Measurements from ENCODE around the gene MYO1F.

Gene MYO1F

DNA sequence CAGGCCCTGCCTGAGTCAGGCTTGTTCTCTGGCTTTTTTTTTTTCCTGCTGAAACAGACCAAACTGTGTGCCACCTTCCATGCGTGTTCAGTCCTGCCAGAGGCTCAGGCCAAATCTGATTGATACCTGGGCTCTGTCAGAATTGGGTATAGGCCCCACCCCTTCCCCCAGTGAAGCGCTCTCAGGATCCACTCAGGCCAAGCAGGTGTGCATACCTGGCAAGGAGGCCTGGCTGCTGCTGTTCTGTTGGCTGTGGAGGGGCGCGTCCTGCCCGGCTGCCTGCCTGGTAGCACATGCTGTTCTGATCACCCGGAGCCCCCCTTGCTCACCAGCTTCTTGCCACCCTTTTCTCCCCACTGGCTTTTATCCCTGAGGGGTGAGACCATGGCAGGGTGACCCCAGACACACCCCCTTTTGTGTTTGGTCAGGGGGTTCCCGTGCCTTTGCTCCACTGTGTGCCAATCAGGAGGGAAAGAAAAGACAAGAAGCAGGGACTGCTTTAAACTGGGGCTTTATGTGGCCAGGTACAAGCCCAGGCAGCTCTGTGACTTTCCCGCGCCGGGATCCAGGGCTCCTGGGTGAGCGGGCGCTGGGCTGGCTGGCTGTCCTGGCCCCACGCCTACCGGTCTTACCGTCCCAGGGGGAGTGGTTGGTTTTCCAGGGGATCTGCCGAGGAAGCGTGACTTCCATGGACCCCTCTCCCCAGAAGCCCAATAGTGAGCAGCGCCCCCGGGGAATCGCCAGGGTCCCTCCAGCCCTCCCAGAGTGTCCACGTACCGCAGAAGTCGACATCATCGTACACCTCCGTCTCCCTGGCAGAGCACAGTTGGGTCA, 87.5 kb downstream of the MYO1F start:
- DNase-seq: no peak

DNA sequence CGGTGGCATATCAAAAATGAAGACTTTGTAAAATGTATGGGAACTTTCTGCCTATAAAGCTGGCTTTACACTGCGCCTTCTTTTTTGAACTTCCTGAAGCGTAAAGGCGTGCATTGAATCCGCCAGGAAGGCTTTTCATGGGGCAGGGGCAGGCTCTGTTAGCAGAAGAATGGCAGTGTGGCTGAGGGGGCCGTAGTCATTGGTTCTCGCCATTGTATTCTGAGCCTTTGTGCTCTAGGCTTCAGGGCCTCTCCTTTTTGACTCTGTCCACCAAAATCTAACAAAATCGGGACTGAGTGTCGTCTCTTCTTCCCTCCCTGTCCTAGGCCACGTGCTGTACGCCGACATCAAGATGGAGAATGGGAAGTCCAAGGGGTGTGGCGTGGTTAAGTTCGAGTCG, 88.9 kb downstream of the MYO1F start:
- DNase-seq: no peak

DNA sequence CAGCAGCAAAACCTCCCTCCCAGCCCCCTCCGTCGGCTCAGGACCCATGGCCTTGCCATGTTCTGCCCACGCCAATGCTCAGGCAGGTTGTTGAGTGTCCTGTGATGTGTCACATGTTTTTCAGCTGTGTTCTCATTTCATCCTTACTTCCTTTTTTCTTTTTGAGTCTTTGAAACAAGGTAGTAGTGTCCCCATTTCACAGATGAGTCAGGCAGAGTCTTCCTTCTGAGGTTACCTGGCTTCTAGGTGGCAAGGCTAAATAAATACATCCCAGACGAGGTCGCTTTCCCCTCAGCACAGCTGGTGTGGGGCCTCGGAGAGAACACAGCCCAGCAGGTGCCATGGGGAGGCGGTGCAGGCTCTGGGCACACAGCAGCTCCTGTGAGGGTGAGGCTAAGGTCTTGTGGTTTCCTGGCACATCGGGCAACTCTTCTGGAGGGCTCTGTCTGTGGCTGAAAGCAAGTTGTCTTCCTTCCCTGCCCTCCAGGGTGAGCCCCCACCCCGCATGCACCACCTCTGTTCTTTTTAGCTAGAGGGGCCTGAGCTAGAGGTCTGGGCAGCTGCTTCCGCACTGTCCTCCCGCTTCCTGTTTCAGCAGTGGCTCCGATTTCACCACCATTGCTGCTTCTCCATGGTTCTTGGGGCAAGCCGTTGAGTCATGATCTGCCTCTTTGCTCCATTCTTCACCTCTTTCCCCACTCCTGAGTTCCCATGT, 89.9 kb downstream of the MYO1F start:
- DNase-seq: peak; percentile 70

DNA sequence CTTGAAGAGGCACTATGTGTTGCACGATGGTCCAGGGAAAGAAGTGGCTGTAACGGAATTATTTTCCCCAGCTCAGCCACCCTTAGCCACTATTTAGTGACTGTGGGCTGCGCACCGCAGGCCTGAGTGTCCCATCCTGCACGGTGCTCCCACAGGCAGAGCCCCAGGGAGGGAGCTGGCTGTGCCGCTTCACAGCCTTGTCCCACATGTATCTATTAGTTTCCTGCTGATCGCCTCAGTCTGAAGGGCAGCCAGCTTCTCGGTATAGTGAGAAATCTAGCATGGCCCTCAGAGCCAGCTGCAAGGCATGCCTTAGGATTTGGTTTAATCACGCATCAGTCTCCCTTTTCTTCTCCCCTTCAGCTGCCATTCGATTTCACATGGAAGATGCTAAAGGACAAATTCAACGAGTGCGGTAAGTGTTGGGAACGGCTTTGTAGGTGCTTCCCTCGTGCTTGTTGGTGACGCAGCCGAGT, 90.5 kb downstream of the MYO1F start:
- no peak for DNase-seq

DNA sequence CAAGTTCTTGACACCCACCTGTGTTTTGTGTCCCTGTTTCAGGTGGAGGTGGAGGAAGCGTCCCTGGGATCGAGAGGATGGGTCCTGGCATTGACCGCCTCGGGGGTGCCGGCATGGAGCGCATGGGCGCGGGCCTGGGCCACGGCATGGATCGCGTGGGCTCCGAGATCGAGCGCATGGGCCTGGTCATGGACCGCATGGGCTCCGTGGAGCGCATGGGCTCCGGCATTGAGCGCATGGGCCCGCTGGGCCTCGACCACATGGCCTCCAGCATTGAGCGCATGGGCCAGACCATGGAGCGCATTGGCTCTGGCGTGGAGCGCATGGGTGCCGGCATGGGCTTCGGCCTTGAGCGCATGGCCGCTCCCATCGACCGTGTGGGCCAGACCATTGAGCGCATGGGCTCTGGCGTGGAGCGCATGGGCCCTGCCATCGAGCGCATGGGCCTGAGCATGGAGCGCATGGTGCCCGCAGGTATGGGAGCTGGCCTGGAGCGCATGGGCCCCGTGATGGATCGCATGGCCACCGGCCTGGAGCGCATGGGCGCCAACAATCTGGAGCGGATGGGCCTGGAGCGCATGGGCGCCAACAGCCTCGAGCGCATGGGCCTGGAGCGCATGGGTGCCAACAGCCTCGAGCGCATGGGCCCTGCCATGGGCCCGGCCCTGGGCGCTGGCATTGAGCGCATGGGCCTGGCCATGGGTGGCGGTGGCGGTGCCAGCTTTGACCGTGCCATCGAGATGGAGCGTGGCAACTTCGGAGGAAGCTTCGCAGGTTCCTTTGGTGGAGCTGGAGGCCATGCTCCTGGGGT, 91.5 kb downstream of the MYO1F start:
- no peak for DNase-seq

DNA sequence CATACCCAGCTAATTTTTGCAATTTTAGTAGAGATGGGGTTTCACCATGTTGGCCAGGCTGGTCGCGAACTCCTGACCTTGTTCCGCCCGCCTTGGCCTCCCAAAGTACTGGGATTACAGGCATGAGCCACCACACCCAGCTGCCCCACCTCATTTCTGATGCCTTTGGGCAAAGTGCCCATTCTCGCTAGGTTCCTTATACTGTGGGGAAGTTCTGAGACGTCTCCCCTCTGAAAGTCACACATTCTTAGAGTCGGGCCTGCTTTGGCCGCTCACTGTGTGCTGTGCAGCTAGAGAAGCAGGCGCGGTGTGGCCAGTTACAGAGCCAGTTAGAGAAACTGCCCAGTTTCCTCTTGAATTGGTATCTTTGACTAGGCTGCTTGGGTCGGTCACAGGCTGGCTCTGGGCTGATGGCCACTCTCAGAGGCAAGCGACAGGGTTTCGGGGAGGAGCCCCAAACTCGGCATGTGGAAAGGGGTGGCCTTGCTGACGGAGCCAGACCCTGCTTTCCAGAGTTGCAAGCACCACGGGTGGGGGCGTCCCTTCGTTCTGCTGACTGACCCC, 92.8 kb downstream of the MYO1F start:
- DNase-seq: peak; percentile 50

DNA sequence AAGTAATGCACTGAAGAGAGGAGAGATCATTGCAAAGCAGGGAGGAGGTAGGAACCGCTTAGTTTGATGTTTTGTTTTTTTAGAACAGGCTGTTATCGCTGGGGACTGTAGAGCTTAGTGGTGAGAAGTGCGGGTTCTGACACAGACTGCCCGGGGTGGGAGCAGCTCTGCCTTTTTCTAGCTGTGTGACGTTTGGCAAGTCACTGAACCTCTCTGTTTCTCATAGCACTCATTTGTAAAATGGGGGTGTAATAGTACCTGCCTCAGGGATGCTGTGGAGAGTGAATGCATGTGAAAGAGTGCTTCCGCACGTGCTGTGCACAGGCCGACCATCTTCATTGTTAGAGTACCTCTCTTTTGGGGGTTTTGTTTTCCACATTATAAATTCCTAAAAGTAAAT, 94.1 kb downstream of the MYO1F start:
- no peak for DNase-seq

DNA sequence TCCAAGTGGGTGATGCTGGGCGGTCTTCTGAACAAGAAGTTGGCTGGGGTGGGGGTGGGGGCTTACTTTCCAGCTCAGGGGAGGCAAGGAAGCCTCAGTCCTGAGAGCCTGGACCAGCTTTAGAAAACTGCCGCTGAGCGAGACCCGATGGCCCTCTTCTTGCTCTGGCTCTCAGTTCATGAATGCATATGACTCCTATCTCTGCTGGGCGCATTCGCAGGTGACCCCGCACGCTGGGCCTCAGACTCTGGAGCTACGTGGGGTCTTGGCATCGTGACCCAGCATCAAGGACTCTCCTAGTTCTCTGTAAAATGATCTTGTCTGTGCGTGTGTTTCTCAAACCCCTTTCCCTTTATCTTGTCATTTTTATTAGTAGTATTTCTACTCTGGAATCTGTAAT, 94.5 kb downstream of the MYO1F start:
- no peak for DNase-seq

DNA sequence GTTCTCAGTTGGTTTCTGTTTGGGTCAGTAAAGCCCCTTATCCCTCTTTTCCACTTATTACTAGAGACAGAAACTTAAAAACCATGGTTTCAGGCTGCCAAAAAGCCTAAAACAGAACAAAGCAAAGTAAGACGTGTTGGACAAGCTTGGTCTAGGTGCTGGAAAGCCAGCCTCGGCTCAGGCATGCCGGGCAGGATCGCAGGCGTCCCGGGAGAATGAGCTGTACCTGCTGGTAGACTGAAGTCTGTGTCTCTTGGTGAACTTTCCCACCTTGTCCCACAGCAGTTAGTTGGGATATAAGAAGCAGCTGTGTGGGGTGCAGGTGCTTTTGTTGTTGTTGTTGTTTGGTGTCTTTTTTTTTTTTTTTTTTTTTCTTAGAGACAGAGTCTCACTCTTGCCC, 95.6 kb downstream of the MYO1F start:
- no peak for DNase-seq

DNA sequence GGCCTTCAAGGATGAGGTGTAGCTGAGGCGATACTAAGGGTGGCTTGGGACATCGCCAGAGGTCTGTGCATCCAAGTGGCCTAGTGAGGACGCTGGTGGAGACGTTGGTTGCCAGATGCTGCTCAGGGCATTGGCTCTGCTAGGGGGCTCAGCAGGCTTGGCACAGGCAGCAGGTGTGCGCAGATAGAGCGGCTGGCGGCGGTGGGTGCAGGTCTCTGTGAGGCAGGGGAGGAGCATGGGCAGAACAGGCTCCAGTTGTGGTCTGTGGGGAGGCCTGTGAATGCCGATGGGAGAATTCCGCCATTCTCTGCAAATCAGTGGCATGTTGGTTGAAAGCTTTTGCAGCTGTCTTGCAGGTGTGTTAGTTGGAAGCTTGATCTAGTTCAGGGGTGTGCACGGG, 96.0 kb downstream of the MYO1F start:
- DNase-seq: no peak

DNA sequence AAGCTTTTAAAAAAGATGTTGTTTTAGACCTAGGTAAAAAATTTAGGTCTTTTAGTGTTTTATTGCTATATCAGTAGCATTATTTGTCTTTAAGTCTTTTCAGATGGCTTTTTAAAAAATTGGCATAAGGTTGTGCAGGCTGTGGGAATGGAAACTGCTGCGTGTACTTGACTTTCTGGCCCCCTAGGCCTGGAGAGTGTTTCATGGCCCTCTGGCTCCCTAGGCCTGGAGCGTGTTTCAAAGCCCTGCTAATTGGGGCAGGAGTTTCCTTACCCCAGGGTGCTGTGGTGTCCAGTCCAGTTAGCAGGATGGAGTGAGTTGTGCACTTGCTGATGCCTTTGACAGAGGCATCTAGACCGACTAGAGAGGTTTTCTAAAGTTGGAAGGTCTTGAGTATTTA, 98.6 kb downstream of the MYO1F start:
- DNase-seq: no peak

DNA sequence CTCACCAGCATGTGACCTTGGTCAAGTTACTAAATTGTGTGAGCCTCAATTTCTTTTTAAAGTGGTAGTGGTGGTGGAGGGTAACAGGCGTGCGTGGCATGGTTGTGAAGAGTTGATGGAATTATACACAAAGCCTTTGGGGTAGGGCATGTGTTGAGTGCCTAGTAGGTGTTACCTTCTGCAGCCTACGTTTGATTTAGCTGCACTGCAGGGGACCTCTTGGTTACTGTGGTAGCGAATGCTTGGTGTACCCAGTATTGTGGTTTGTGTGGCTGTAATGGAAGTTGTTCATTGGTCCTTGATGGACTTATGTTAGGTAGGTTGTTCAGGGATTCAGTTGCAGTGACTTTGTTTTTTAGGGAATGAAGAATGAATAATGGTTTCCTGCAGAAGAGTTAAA, 99.4 kb downstream of the MYO1F start:
- DNase-seq: no peak

DNA sequence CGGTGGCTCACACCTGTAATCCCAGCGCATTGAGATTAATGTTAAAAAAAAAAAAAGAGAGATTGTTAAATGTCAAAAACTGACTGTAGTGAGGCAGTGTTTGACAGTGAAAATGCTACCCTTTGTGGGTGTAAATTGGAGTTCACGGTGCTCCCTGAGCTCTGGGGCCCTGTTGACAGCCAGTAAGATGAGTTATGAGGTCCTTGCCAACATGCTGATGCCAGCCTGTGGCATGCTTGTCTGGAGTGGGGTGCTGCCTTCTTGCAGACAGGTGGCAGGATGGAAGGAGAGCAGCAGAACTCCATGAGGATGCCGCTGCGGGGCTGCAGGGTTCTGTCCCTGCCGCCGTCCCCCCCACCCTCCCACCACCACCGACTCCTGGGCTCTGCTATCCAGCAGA, 100.7 kb downstream of the MYO1F start:
- no peak for DNase-seq

DNA sequence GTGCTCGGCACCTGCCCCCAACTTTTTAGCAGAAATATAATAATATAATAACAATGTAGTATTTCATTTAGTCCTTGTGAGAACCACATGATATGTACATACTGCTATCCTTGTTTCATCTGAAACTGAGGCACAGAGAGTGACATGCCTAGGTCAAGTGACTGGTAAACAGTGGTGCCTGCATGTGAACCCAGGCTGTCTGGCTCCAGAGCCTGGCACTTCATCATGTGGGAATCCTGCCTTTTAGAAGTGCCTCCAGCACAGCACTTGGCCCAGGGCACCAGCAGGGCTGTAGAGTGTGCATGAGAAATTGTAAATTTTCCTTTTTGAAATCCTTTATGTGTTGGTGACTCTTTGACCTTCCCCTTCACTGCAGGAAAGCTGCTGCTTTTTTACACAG, 102.2 kb downstream of the MYO1F start:
- DNase-seq: no peak

DNA sequence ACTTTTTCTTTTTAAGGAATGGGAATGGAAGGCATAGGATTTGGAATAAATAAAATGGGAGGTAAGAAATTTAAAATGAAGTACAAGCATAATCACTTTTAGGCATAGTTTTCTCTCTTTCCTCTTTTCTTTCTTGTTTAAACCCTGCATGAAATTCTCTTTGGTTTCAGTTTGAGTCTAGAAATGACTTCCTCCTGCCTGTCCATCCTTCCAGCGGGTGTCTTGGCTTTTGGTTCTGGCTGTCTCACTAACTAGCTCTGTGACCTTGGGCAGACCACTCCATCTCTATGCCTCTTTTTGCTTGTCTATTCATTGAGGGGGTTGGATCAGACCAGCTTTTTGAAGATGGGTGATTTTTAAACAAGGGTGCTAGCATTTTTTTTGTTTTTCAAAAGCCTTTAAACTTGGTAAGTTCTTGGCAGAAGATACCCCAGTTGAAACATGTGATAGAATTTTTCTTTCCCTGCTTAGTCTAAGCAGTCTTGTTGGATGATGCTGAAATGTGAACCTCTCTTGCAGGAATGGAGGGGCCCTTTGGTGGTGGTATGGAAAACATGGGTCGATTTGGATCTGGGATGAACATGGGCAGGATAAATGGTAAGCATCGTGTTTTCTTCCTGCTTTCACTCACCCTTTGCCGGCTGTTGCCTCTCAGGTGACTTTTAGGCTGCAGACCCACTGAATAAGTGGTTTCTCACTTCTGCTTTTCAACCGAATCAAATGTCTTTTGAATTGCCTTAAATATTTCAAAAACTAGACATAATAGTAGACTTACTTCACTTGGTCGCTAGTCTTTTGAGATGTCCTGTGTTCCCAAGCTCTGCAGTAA, 103.4 kb downstream of the MYO1F start:
- DNase-seq: no peak

All from femur (tissue), 1 donor.